Duodenal mucosa (tissue), 2 donors: ENCODE data around the gene FRMD7.
"Not testable (repeated sequence)": the region's sequence is repeated elsewhere in the genome, so short reads cannot be mapped to it uniquely, and the experiment has no call there.

Experiments
- H3K27ac ChIP-seq: one replicate; pipeline ENCODE4 v1.7.0; 2013; ENCODE audit warnings: low read depth, low read length
- H3K27me3 ChIP-seq, 2 donors: one replicate each; pipeline ENCODE4 v1.7.0; 2013; ENCODE audit warnings: low read length in 2 of 2, control low read depth in 1 of 2; ENCODE audit not compliant: insufficient read depth in 2 of 2, control insufficient read depth in 1 of 2
- H3K36me3 ChIP-seq, 2 donors: one replicate each; pipeline ENCODE4 v1.7.0; 2013; ENCODE audit warnings: low read length in 2 of 2, control low read depth in 1 of 2; ENCODE audit not compliant: insufficient read depth in 2 of 2, control insufficient read depth in 1 of 2
- H3K4me1 ChIP-seq, 2 donors: one replicate each; pipeline ENCODE4 v1.7.0; 2013; ENCODE audit warnings: low read length in 2 of 2, control low read depth in 1 of 2; ENCODE audit not compliant: insufficient read depth in 2 of 2, control insufficient read depth in 1 of 2
- H3K4me3 ChIP-seq, 2 donors: one replicate each; pipeline ENCODE4 v1.7.0; 2013; ENCODE audit warnings: low read length in 2 of 2, low read depth in 1 of 2
- H3K9ac ChIP-seq, 2 donors: one replicate each; pipeline ENCODE4 v1.7.0; 2013; ENCODE audit warnings: low read length in 2 of 2, low read depth in 1 of 2
- H3K9me3 ChIP-seq, 2 donors: one replicate each; pipeline ENCODE4 v1.7.0; 2013; ENCODE audit warnings: low read length in 2 of 2, control low read depth in 1 of 2; ENCODE audit not compliant: control insufficient read depth in 1 of 2

FRMD7 gene

GRCh38 chrX:132098704-132099103 lies 29.1 kb downstream of the FRMD7 start:
- H3K36me3 ChIP-seq, H3K9ac ChIP-seq, H3K27ac ChIP-seq, H3K27me3 ChIP-seq, H3K4me1 ChIP-seq, H3K9me3 ChIP-seq, H3K4me3 ChIP-seq: not testable (repeated sequence)

- no peak overlapping the region for H3K4me3 ChIP-seq
- no peak overlapping the region for H3K27ac ChIP-seq
- H3K4me1 ChIP-seq = no peaks in the 10 kb centered on the region
- H3K36me3 ChIP-seq = no peaks in the 10 kb centered on the region
- no peaks in the 10 kb centered on the region for H3K9me3 ChIP-seq
- no peaks in the 10 kb centered on the region for H3K27me3 ChIP-seq
- no peak overlapping the region for H3K9ac ChIP-seq
These were observed 33.7 kb downstream of the FRMD7 start for GRCh38 chrX:132094164-132094563.

- H3K27ac ChIP-seq = no peak overlapping the region
- H3K27me3 ChIP-seq = no peaks in the 10 kb centered on the region
- no peaks in the 10 kb centered on the region for H3K9me3 ChIP-seq
- H3K9ac ChIP-seq = no peak overlapping the region
- no peak overlapping the region for H3K4me3 ChIP-seq
- H3K4me1 ChIP-seq = no peaks in the 10 kb centered on the region
- H3K36me3 ChIP-seq = no peaks in the 10 kb centered on the region
These were observed 34.5 kb downstream of the FRMD7 start for GRCh38 chrX:132093239-132093860.

GRCh38 chrX:132092439-132093065 lies 35.3 kb downstream of the FRMD7 start:
- Histone ChIP-seq H3K4me1 (no peaks in the 10 kb centered on the region), H3K27ac (no peak overlapping the region), H3K9me3 (no peaks in the 10 kb centered on the region), H3K27me3 (no peaks in the 10 kb centered on the region), H3K4me3 (no peak overlapping the region), H3K36me3 (no peaks in the 10 kb centered on the region), H3K9ac (no peak overlapping the region)

- no peak overlapping the region for H3K27ac ChIP-seq
- no peak overlapping the region for H3K9ac ChIP-seq
- no peaks in the 10 kb centered on the region for H3K9me3 ChIP-seq
- H3K4me3 ChIP-seq = no peak overlapping the region
- H3K4me1 ChIP-seq = no peaks in the 10 kb centered on the region
- H3K36me3 ChIP-seq = no peaks in the 10 kb centered on the region
- no peaks in the 10 kb centered on the region for H3K27me3 ChIP-seq
These were observed 37.2 kb downstream of the FRMD7 start for GRCh38 chrX:132090403-132091159.

- Histone ChIP-seq H3K9me3 (no peaks in the 10 kb centered on the region), H3K27ac (no peak overlapping the region), H3K9ac (no peak overlapping the region), H3K27me3 (no peaks in the 10 kb centered on the region), H3K36me3 (no peaks in the 10 kb centered on the region), H3K4me3 (no peak overlapping the region), H3K4me1 (no peaks in the 10 kb centered on the region)
These were observed 39.0 kb downstream of the FRMD7 start for GRCh38 chrX:132088864-132089263.

- Histone ChIP-seq H3K27ac (no peak overlapping the region), H3K27me3 (no peaks in the 10 kb centered on the region), H3K4me1 (no peaks in the 10 kb centered on the region), H3K36me3 (no peaks in the 10 kb centered on the region), H3K9me3 (no peaks in the 10 kb centered on the region), H3K9ac (no peak overlapping the region), H3K4me3 (no peak overlapping the region)
These were observed 41.1 kb downstream of the FRMD7 start for GRCh38 chrX:132086672-132087071.

GRCh38 chrX:132085786-132086185 lies 42.0 kb downstream of the FRMD7 start:
- H3K27me3 ChIP-seq = no peaks in the 10 kb centered on the region
- no peak overlapping the region for H3K4me3 ChIP-seq
- H3K9me3 ChIP-seq = no peaks in the 10 kb centered on the region
- H3K36me3 ChIP-seq = no peaks in the 10 kb centered on the region
- no peak overlapping the region for H3K9ac ChIP-seq
- no peaks in the 10 kb centered on the region for H3K4me1 ChIP-seq
- no peak overlapping the region for H3K27ac ChIP-seq

GRCh38 chrX:132077912-132078311 lies 49.9 kb downstream of the FRMD7 start:
- no peaks in the 10 kb centered on the region for H3K27me3 ChIP-seq
- no peak overlapping the region for H3K27ac ChIP-seq
- H3K9me3 ChIP-seq = no peaks in the 10 kb centered on the region
- H3K36me3 ChIP-seq = no peaks in the 10 kb centered on the region
- no peaks in the 10 kb centered on the region for H3K4me1 ChIP-seq
- no peak overlapping the region for H3K4me3 ChIP-seq
- no peak overlapping the region for H3K9ac ChIP-seq

GRCh38 chrX:132077414-132077813 lies 50.4 kb downstream of the FRMD7 start:
- no peaks in the 10 kb centered on the region for H3K9me3 ChIP-seq
- no peaks in the 10 kb centered on the region for H3K27me3 ChIP-seq
- H3K27ac ChIP-seq = no peak overlapping the region
- H3K9ac ChIP-seq = no peak overlapping the region
- no peaks in the 10 kb centered on the region for H3K36me3 ChIP-seq
- H3K4me3 ChIP-seq = no peak overlapping the region
- no peaks in the 10 kb centered on the region for H3K4me1 ChIP-seq
